Ureter (tissue), 1 donor: ENCODE data around the gene ONECUT1. TPM values are rescaled to one million over a fixed set of nuclear protein-coding genes. Genes with fewer than 3 reads are reported as not detected.
"Not testable (repeated sequence)": the region's sequence is repeated elsewhere in the genome, so short reads cannot be mapped to it uniquely, and the experiment has no call there.

Source experiments
- DNase-seq: peaks from one replicate; pipeline ENCODE4 v3.0.0-alpha.2; 2020; ENCODE audit warnings: low spot score
- total RNA-seq: library from RNA; stranded (reverse); gene quantifications from one replicate; pipeline ENCODE4 v1.2.4, GENCODE V29; 2023
- donor health status: DM: yes; HTN: yes; CAD: no.

The ONECUT1 gene
- not detected for total RNA-seq

GRCh38 chr15:52790169-52790708 lies at the start of gene ONECUT1:
Gene ONECUT1, minus strand, starts transcription at chr15:52790336. Its CDS starts 452 bp downstream, at chr15:52789884.
- no peak for DNase-seq

- no peak for DNase-seq
These were observed 44.2 kb upstream of the ONECUT1 start for GRCh38 chr15:52834379-52834778.

- DNase-seq: not testable (repeated sequence)
These were observed 34.2 kb upstream of the ONECUT1 start for GRCh38 chr15:52824169-52824942.

- no peak for DNase-seq
These were observed 32.3 kb upstream of the ONECUT1 start for GRCh38 chr15:52822475-52822874.

- no peak for DNase-seq
These were observed 29.1 kb upstream of the ONECUT1 start for GRCh38 chr15:52819253-52819652.

- DNase-seq: not testable (repeated sequence)
These were observed 25.8 kb upstream of the ONECUT1 start for GRCh38 chr15:52815899-52816298.

GRCh38 chr15:52808996-52809395 lies 18.9 kb upstream of the ONECUT1 start:
- no peak for DNase-seq

GRCh38 chr15:52808441-52808840 lies 18.3 kb upstream of the ONECUT1 start:
- DNase-seq: no peak

GRCh38 chr15:52806284-52806655 lies 16.1 kb upstream of the ONECUT1 start:
- DNase-seq: no peak

GRCh38 chr15:52805351-52806283 lies 15.5 kb upstream of the ONECUT1 start:
- no peak for DNase-seq

GRCh38 chr15:52804526-52805081 lies 14.5 kb upstream of the ONECUT1 start:
- DNase-seq: no peak

GRCh38 chr15:52803467-52804306 lies 13.6 kb upstream of the ONECUT1 start:
- no peak for DNase-seq

GRCh38 chr15:52803108-52803466 lies 13.0 kb upstream of the ONECUT1 start:
- no peak for DNase-seq

- DNase-seq: no peak
These were observed 12.0 kb upstream of the ONECUT1 start for GRCh38 chr15:52802110-52802509.

- DNase-seq: no peak
These were observed 11.6 kb upstream of the ONECUT1 start for GRCh38 chr15:52801748-52802085.

- no peak for DNase-seq
These were observed 11.0 kb upstream of the ONECUT1 start for GRCh38 chr15:52800828-52801747.

- no peak for DNase-seq
These were observed 9.1 kb upstream of the ONECUT1 start for GRCh38 chr15:52799145-52799811.

- DNase-seq: no peak
These were observed 8.5 kb upstream of the ONECUT1 start for GRCh38 chr15:52798529-52799101.
